Caco-2 (cell line): ENCODE results near the gene ANO1. TPM values are rescaled to one million over a fixed set of nuclear protein-coding genes. Genes with fewer than 3 reads are reported as not detected.

Source experiments
- BruUV-seq: library from RNA; stranded (reverse); fragments of 400-500 nt; replicated peaks from 2 replicates; lab custom pipeline; 2021; lab: Mats Ljungman, UMichigan
- CTCF ChIA-PET: fragments of 300-600 bp; sonication (Branson Sonifier 250); formaldehyde crosslinking; loops from one replicate; lab custom pipeline; 2022; ENCODE audit warnings: antibody characterized with exemption; lab: Charles Lee
- POLR2A ChIA-PET: fragments of 300-600 bp; sonication (Branson Sonifier 250); formaldehyde crosslinking; loops from one replicate; lab custom pipeline; 2022; ENCODE audit warnings: antibody characterized with exemption; lab: Charles Lee
- DNase-seq, 2 experiments: peaks; one replicate each; pipeline versions ENCODE4 v3.0.0 to v3.0.0-alpha.2; 2020 to 2022
- H3K27me3 ChIP-seq: replicated peaks from 2 replicates; pipeline ENCODE4 v1.6.0; 2011; ENCODE audit warnings: low read length; ENCODE audit not compliant: control insufficient read depth, insufficient read depth
- H3K36me3 ChIP-seq: 2 replicates; pipeline ENCODE4 v1.5.1; 2011; ENCODE audit warnings: low read length; ENCODE audit not compliant: control insufficient read depth, insufficient read depth
- H3K4me1 ChIP-seq: fragments of 250-450 bp; sonication (Bioruptor Pico); 2 replicates; pipeline ENCODE4 v1.5.1; 2020; ENCODE audit warnings: mild to moderate bottlenecking
- H3K4me3 ChIP-seq: 2 replicates; pipeline ENCODE4 v1.5.1; 2011; ENCODE audit warnings: low read depth, mild to moderate bottlenecking, control low read depth, low read length
- H3K9me3 ChIP-seq: fragments of 250-450 bp; sonication (Bioruptor Pico); 2 replicates; pipeline ENCODE4 v1.5.1; 2020; ENCODE audit warnings: mild to moderate bottlenecking, moderate library complexity
- H3K27ac Mint-ChIP-seq: one replicate; pipeline ENCODE4 v1.8.0; 2022; ENCODE audit warnings: mixed read lengths; ENCODE audit not compliant: unreplicated experiment
- H3K27me3 Mint-ChIP-seq: one replicate; pipeline ENCODE4 v1.8.0; 2022; ENCODE audit warnings: mixed read lengths; ENCODE audit not compliant: insufficient read depth, unreplicated experiment
- H3K36me3 Mint-ChIP-seq: one replicate; pipeline ENCODE4 v1.8.0; 2022; ENCODE audit warnings: mild to moderate bottlenecking, mixed read lengths; ENCODE audit not compliant: insufficient read depth, unreplicated experiment
- H3K4me1 Mint-ChIP-seq: one replicate; pipeline ENCODE4 v1.8.0; 2022; ENCODE audit warnings: low read depth, mixed read lengths; ENCODE audit not compliant: unreplicated experiment
- H3K4me3 Mint-ChIP-seq: one replicate; pipeline ENCODE4 v1.8.0; 2022; ENCODE audit warnings: mild to moderate bottlenecking, moderate library complexity, mixed read lengths; ENCODE audit not compliant: unreplicated experiment
- H3K9me3 Mint-ChIP-seq: one replicate; pipeline ENCODE4 v1.8.0; 2022; ENCODE audit warnings: mixed read lengths; ENCODE audit not compliant: unreplicated experiment
- intact Hi-C: fragments of 100-400 bp; cut with micrococcal nuclease; formaldehyde crosslinking; loops from one replicate; pipeline ENCODE4 v1.10.0; 2022; ENCODE audit not compliant: unreplicated experiment
- total RNA-seq: library from RNA; stranded (reverse); gene quantifications from 2 replicates; pipeline ENCODE4 v1.2.3, GENCODE V29; 2022
- TF ChIP-seq, protein P1 (sequence below), 2 experiments: fragments of 200-600 bp in 1 of 2; IDR thresholded peaks; 1 replicate in 1 of 2; 2 replicates in 1 of 2; pipeline versions ENCODE4 v1.5.1 to v1.8.0; 2011 to 2022; ENCODE audit warnings: antibody characterized with exemption in 1 of 2, control low read depth in 1 of 2, inconsistent platforms in 1 of 2, low read depth in 1 of 2, low read length in 1 of 2, mild to moderate bottlenecking in 1 of 2, moderate library complexity in 1 of 2; ENCODE audit not compliant: insufficient read depth in 1 of 2, severe bottlenecking in 1 of 2, unreplicated experiment in 1 of 2

Gene ANO1
- total RNA-seq, 1 experiment from 2014 or later: 8.4 TPM

DNA sequence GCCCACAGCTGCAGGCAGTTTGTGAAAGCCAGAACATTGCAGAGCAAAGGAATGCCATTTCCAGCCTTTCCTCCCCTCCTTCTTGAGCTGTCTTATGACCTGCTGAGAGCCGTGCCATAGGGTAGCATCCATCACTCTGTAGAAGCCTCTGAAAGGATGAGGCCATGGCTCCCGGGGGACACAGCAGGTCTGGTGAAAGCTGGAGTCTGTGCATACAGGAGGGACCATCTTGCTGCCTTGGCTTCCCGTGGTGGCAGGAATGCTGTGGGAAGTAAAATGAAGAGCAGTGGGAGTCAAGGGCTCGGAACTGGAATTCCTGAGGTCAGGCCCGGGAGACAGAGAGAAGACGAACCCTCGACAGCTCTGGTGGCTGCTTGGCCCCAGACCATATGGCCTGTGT, 30.9 kb downstream of the ANO1 start:
- H3K36me3 ChIP-seq: no peaks in the 10 kb centered on the region
- BruUV-seq: no TSS peak
- no peaks in the 10 kb centered on the region for H3K27me3 ChIP-seq
- DNase-seq: no peak
- no peaks in the 10 kb centered on the region for H3K9me3 Mint-ChIP-seq
- H3K4me3 Mint-ChIP-seq: no peak overlapping the region
- H3K4me3 ChIP-seq: no peak overlapping the region
- ChIA-PET CTCF (no interaction called here), POLR2A (no interaction called here)
- H3K27ac Mint-ChIP-seq: no peak overlapping the region
- peaks cover 7% of the 10 kb centered on the region; the same call in 1 of the 2 replicates for H3K4me1 ChIP-seq
- no peaks in the 10 kb centered on the region for H3K27me3 Mint-ChIP-seq
- H3K4me1 Mint-ChIP-seq: peaks cover 5% of the 10 kb centered on the region
- no peaks in the 10 kb centered on the region for H3K9me3 ChIP-seq
- TF ChIP-seq, protein P1, sequence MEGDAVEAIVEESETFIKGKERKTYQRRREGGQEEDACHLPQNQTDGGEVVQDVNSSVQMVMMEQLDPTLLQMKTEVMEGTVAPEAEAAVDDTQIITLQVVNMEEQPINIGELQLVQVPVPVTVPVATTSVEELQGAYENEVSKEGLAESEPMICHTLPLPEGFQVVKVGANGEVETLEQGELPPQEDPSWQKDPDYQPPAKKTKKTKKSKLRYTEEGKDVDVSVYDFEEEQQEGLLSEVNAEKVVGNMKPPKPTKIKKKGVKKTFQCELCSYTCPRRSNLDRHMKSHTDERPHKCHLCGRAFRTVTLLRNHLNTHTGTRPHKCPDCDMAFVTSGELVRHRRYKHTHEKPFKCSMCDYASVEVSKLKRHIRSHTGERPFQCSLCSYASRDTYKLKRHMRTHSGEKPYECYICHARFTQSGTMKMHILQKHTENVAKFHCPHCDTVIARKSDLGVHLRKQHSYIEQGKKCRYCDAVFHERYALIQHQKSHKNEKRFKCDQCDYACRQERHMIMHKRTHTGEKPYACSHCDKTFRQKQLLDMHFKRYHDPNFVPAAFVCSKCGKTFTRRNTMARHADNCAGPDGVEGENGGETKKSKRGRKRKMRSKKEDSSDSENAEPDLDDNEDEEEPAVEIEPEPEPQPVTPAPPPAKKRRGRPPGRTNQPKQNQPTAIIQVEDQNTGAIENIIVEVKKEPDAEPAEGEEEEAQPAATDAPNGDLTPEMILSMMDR (IDR thresholded peaks at IDR 0.05; ENCODE audit: insufficient read depth in 1 of 2, low read depth in 1 of 2, low read length in 1 of 2, severe bottlenecking in 1 of 2, unreplicated experiment in 1 of 2): no peak
- intact Hi-C loops: no loop called here
- H3K36me3 Mint-ChIP-seq: no peaks in the 10 kb centered on the region

DNA sequence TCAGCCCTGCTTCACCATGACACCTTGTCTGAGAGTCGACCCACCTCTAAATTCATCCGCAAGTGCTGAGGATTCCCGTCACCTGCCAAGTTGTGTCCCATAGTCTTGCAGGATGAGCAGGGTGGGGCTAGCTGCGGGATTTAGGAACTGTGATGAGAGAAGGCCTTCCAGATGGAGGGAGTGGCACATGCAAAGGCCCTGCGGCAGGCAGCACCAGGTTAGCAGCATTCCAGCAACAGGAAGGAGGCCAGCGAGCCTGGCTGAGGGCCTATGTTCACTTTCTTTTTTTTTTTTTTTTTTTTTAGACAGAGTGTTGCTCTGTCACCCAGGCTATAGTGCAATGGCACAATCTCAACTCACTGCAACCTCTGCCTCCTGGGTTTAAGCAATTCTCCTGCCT, 31.8 kb downstream of the ANO1 start:
- DNase-seq: no peak
- Histone ChIP-seq H3K4me3 (no peak overlapping the region), H3K27me3 (no peaks in the 10 kb centered on the region), H3K4me1 (peaks cover 7% of the 10 kb centered on the region; the same call in 1 of the 2 replicates), H3K36me3 (no peaks in the 10 kb centered on the region), H3K9me3 (no peaks in the 10 kb centered on the region)
- CTCF ChIA-PET: no interaction called here
- TF ChIP-seq, protein P1 (IDR thresholded peaks at IDR 0.05; ENCODE audit: insufficient read depth in 1 of 2, low read depth in 1 of 2, low read length in 1 of 2, severe bottlenecking in 1 of 2, unreplicated experiment in 1 of 2): no peak
- Mint-ChIP-seq H3K27me3 (no peaks in the 10 kb centered on the region), H3K4me1 (peaks cover 5% of the 10 kb centered on the region), H3K36me3 (no peaks in the 10 kb centered on the region), H3K4me3 (no peak overlapping the region), H3K27ac (no peak overlapping the region), H3K9me3 (no peaks in the 10 kb centered on the region)
- BruUV-seq: no TSS peak
- intact Hi-C loops: no loop called here
- POLR2A ChIA-PET: no interaction called here

DNA sequence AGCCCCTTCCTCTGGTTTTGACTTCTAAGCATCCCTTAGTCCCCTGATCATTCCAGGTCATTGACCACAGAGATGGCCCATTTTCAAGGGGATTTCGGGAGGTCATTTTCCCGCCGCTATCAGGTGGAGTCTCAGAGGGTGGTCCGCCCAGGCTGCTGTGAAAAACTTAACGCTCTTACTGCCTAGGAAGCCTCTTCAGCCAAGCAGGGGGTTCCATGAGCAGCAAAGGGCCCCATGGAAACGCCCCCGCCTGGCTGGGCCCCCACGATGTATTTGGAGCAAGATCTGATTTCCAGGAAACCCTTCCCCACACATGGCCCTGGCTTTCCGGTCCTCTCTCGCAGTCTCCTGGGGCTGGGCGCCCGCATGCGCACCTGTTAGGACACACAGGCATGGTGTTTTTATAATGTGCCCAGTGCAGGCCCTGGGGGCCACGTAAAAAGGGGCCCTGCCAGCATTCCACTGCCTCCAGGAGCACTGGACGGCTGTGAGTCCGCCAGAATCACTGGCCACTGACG, 32.5 kb downstream of the ANO1 start:
- Histone ChIP-seq H3K4me1 (peaks cover 7% of the 10 kb centered on the region; the same call in 1 of the 2 replicates), H3K27me3 (no peaks in the 10 kb centered on the region), H3K36me3 (no peaks in the 10 kb centered on the region), H3K4me3 (no peak overlapping the region), H3K9me3 (no peaks in the 10 kb centered on the region)
- TF ChIP-seq, protein P1 (IDR thresholded peaks at IDR 0.05; ENCODE audit: insufficient read depth in 1 of 2, low read depth in 1 of 2, low read length in 1 of 2, severe bottlenecking in 1 of 2, unreplicated experiment in 1 of 2): no peak
- no peaks in the 10 kb centered on the region for H3K27me3 Mint-ChIP-seq
- DNase-seq: no peak
- ChIA-PET POLR2A (no interaction called here), CTCF (no interaction called here)
- H3K4me1 Mint-ChIP-seq: peaks cover 5% of the 10 kb centered on the region
- no peak overlapping the region for H3K4me3 Mint-ChIP-seq
- intact Hi-C loops: no loop called here
- no peak overlapping the region for H3K27ac Mint-ChIP-seq
- no peaks in the 10 kb centered on the region for H3K36me3 Mint-ChIP-seq
- no TSS peak for BruUV-seq
- H3K9me3 Mint-ChIP-seq: no peaks in the 10 kb centered on the region
